HCT116 (cell line): ENCODE results near the gene CDC42EP5.

Experiments
- ATF3 ChIP-seq: IDR thresholded peaks from 2 replicates; pipeline ENCODE4 v1.6.1; 2012
- CEBPB ChIP-seq: IDR thresholded peaks from 2 replicates; pipeline ENCODE4 v1.6.1; 2012; ENCODE audit warnings: low read depth
- EGR1 ChIP-seq: IDR thresholded peaks from 2 replicates; pipeline ENCODE4 v1.6.1; 2012; ENCODE audit warnings: low read depth
- ELF1 ChIP-seq: IDR thresholded peaks from 2 replicates; pipeline ENCODE4 v1.6.1; 2012; ENCODE audit warnings: low read depth, borderline replicate concordance
- MAX ChIP-seq: IDR thresholded peaks from 2 replicates; pipeline ENCODE4 v1.6.1; 2012
- POLR2A ChIP-seq: IDR thresholded peaks from 2 replicates; pipeline ENCODE4 v1.7.0; 2011; ENCODE audit warnings: borderline replicate concordance; ENCODE audit not compliant: insufficient read depth, insufficient read length; ENCODE audit errors: extremely low read depth
- POLR2AphosphoS5 ChIP-seq: IDR thresholded peaks from 2 replicates; pipeline ENCODE4 v1.6.1; 2011; ENCODE audit warnings: mild to moderate bottlenecking, low read depth, low read length, moderate library complexity
- RAD21 ChIP-seq: IDR thresholded peaks from 2 replicates; pipeline ENCODE4 v1.6.1; 2012; ENCODE audit warnings: low read depth, mild to moderate bottlenecking
- TCF7L2 ChIP-seq: IDR thresholded peaks from 2 replicates; pipeline ENCODE4 v1.7.0; 2011; ENCODE audit warnings: borderline replicate concordance, inconsistent platforms; ENCODE audit not compliant: insufficient read depth, insufficient read length; ENCODE audit errors: extremely low read depth
- YY1 ChIP-seq: IDR thresholded peaks from 2 replicates; pipeline ENCODE4 v1.6.1; 2011; ENCODE audit warnings: low read length, low read depth, moderate library complexity, mild to moderate bottlenecking; ENCODE audit not compliant: insufficient replicate concordance; ENCODE audit errors: extremely low read depth
- ZBTB33 ChIP-seq: IDR thresholded peaks from 2 replicates; pipeline ENCODE4 v1.6.1; 2011; ENCODE audit warnings: mild to moderate bottlenecking, low read length, moderate library complexity; ENCODE audit not compliant: insufficient replicate concordance; ENCODE audit errors: extremely low read depth
- ZNF274 ChIP-seq: fragments of 200-500 bp; sonication (Bioruptor generic); IDR thresholded peaks from 2 replicates; pipeline ENCODE4 v1.6.1; 2014; ENCODE audit warnings: mild to moderate bottlenecking, low read depth, low read length, inconsistent platforms
- TF ChIP-seq, protein P1 (sequence below), 3 experiments: fragments of 200-600 bp in 1 of 3; sonication (generic) in 1 of 3; IDR thresholded peaks in 2 of 3; conservative IDR thresholded peaks in 1 of 3; 2 replicates each; pipeline ENCODE4 v1.5.1; 2012 to 2017; ENCODE audit warnings: low read depth in 2 of 3, low read length in 2 of 3, antibody characterized with exemption in 1 of 3, borderline replicate concordance in 1 of 3, control low read depth in 1 of 3, mild to moderate bottlenecking in 1 of 3, mixed read lengths in 1 of 3, mixed run types in 1 of 3, moderate library complexity in 1 of 3; ENCODE audit not compliant: insufficient read depth in 1 of 3

DNA sequence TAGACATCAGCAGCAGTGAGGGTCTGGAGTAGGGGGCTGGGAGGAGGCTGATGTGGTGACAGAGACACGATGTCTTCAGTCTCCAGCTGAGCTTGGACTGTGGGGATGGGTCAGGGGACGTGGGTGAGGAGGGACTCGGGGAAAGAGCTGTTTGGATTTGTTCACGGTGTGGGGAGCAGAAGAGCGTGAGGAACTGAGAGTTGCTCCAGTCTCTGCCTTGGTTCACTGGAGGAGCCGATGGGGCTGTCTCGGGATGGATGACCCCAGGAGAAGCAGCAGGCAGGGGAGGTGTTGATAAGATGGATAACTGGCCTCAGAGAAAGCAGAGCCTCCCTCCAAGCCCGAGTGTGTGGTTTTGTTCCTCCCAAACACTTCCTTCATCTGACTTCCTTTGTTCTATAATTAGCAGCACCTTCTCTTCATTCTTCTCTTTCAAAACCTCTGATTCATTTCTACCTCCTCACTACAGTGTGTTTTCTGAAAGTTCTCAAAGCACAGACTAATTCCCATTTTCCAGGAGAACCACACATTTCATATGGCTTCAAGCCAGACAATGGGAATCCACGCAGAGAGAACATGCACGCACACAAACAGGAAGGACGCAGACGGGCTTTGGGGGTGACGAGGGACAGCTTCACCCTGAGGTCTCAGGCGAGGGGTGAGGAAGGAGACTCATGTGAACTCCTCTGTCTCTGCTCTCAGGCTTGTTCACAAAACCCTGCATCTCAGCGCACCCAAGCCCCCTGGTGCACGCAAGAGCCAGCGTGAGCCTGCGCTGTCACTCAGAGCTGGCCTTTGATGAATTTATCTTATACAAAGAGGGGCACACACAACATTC is 48.1 kb upstream of the CDC42EP5 start:
- TF ChIP-seq ELF1: no peak
- TF ChIP-seq YY1: no peak
- TF ChIP-seq, protein P1, sequence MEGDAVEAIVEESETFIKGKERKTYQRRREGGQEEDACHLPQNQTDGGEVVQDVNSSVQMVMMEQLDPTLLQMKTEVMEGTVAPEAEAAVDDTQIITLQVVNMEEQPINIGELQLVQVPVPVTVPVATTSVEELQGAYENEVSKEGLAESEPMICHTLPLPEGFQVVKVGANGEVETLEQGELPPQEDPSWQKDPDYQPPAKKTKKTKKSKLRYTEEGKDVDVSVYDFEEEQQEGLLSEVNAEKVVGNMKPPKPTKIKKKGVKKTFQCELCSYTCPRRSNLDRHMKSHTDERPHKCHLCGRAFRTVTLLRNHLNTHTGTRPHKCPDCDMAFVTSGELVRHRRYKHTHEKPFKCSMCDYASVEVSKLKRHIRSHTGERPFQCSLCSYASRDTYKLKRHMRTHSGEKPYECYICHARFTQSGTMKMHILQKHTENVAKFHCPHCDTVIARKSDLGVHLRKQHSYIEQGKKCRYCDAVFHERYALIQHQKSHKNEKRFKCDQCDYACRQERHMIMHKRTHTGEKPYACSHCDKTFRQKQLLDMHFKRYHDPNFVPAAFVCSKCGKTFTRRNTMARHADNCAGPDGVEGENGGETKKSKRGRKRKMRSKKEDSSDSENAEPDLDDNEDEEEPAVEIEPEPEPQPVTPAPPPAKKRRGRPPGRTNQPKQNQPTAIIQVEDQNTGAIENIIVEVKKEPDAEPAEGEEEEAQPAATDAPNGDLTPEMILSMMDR (IDR thresholded peaks at IDR 0.05 in 2 of 3, conservative IDR thresholded peaks at IDR 0.05 in 1 of 3; ENCODE audit: borderline replicate concordance in 1 of 3, insufficient read depth in 1 of 3, low read depth in 2 of 3, low read length in 2 of 3): no peak
- no peak for TF ChIP-seq CEBPB
- no peak for TF ChIP-seq ZBTB33
- TF ChIP-seq RAD21: no peak
- no peak for TF ChIP-seq POLR2AphosphoS5
- no peak for TF ChIP-seq TCF7L2
- no peak for TF ChIP-seq POLR2A
- TF ChIP-seq MAX: no peak
- TF ChIP-seq ZNF274: no peak
- no peak for TF ChIP-seq EGR1
- no peak for TF ChIP-seq ATF3
